ENCODE data around the gene NSA2. TPM values are rescaled to one million over a fixed set of nuclear protein-coding genes. Genes with fewer than 3 reads are reported as not detected.

Gene NSA2
- total and polyA plus RNA-seq, 8 donors = 22.4 to 68.6 (median 33.6) TPM

- FAIRE-seq = no peak
- 66 to 70% methylated on average over 3 of the region's 3 CpGs for WGBS, 2 donors
- Histone ChIP-seq H3K36me3 (no peaks in the 10 kb centered on the region), H3K4me3 (no peak overlapping the region), H3K9me3 (no peaks in the 10 kb centered on the region), H3K27ac (no peak overlapping the region), H3K4me1 (no peaks in the 10 kb centered on the region), H3K27me3 (no peaks in the 10 kb centered on the region)
- DNase-seq = no peak
- intact Hi-C loops (cut with DNase I) = no loop called here
- no peak for TF ChIP-seq CTCF (IDR thresholded peaks at IDR 0.05)
- no peak for ATAC-seq
Observed at GRCh38 chr5:74801197-74801596, 34.1 kb downstream of the NSA2 start.

GRCh38 chr5:74801941-74802340 lies 34.9 kb downstream of the NSA2 start:
- Histone ChIP-seq H3K27ac (no peak overlapping the region), H3K36me3 (no peaks in the 10 kb centered on the region), H3K27me3 (no peaks in the 10 kb centered on the region), H3K4me3 (no peak overlapping the region), H3K4me1 (no peaks in the 10 kb centered on the region), H3K9me3 (no peaks in the 10 kb centered on the region)
- ATAC-seq (no peak), DNase-seq (no peak), FAIRE-seq (no peak)
- WGBS, 2 donors = 23 to 39% methylated on average over 1 of the region's 1 CpG
- TF ChIP-seq CTCF (IDR thresholded peaks at IDR 0.05) = no peak
- intact Hi-C loops (cut with DNase I) = no loop called here

- H3K27ac ChIP-seq = no peak overlapping the region
- FAIRE-seq (no peak), DNase-seq (no peak), ATAC-seq (no peak)
- no peaks in the 10 kb centered on the region for H3K4me1 ChIP-seq
- 92 to 94% methylated on average over 4 of the region's 4 CpGs for WGBS, 2 donors
- intact Hi-C loops (cut with DNase I) = no loop called here
- no peak overlapping the region for H3K4me3 ChIP-seq
- H3K36me3 ChIP-seq = no peaks in the 10 kb centered on the region
- TF ChIP-seq CTCF (IDR thresholded peaks at IDR 0.05) = no peak
- H3K27me3 ChIP-seq = no peaks in the 10 kb centered on the region
- no peaks in the 10 kb centered on the region for H3K9me3 ChIP-seq
Observed at GRCh38 chr5:74810915-74811314, 43.9 kb downstream of the NSA2 start.

GRCh38 chr5:74816875-74817274 lies 49.8 kb downstream of the NSA2 start:
- no peaks in the 10 kb centered on the region for H3K4me1 ChIP-seq
- H3K9me3 ChIP-seq = no peaks in the 10 kb centered on the region
- no peak overlapping the region for H3K27ac ChIP-seq
- WGBS, 2 donors = 58 to 73% methylated on average over 1 of the region's 1 CpG
- no peak overlapping the region for H3K4me3 ChIP-seq
- no peak for TF ChIP-seq CTCF (IDR thresholded peaks at IDR 0.05)
- no peaks in the 10 kb centered on the region for H3K27me3 ChIP-seq
- ATAC-seq (no peak), FAIRE-seq (no peak), DNase-seq (no peak)
- intact Hi-C loops (cut with DNase I) = no loop called here
- no peaks in the 10 kb centered on the region for H3K36me3 ChIP-seq

- no peak for TF ChIP-seq CTCF (IDR thresholded peaks at IDR 0.05)
- 86 to 95% methylated on average over 1 of the region's 1 CpG for WGBS, 2 donors
- no peak for FAIRE-seq
- Histone ChIP-seq H3K27me3 (no peaks in the 10 kb centered on the region), H3K9me3 (no peaks in the 10 kb centered on the region), H3K27ac (no peak overlapping the region), H3K36me3 (no peaks in the 10 kb centered on the region), H3K4me1 (no peaks in the 10 kb centered on the region), H3K4me3 (no peak overlapping the region)
- no peak for DNase-seq
- no peak for ATAC-seq
- intact Hi-C loops (cut with DNase I) = no loop called here
Observed at GRCh38 chr5:74822288-74822687, 55.2 kb downstream of the NSA2 start.

Data from pancreas (tissue), 10 donors.